ENCODE data around the gene AMOTL2. TPM values are rescaled to one million over a fixed set of nuclear protein-coding genes. Genes with fewer than 3 reads are reported as not detected.

AMOTL2 gene
- total RNA-seq, 1 donor from 2014 or later: 156 TPM

- no peak for DNase-seq (ENCODE audit: low spot score in 2 of 2)
- H3K36me3 ChIP-seq: no peaks in the 10 kb centered on the region
- H3K27ac ChIP-seq: no peak overlapping the region
- H3K9me3 ChIP-seq: no peaks in the 10 kb centered on the region
- H3K4me3 ChIP-seq: no peak overlapping the region
- peaks cover 0 to 10% of the 10 kb centered on the region in 2 donors for H3K4me1 ChIP-seq
- no peaks in the 10 kb centered on the region for H3K27me3 ChIP-seq
- intact Hi-C loops (cut with DNase I): loop anchor here (5.0 kb wide), 1 partner anchor 127 kb away; the partner anchor contains the start of gene RYK
- no peak for TF ChIP-seq CTCF (IDR thresholded peaks at IDR 0.05)
Observed at GRCh38 chr3:134378818-134379217, 4.6 kb upstream of the AMOTL2 start.

GRCh38 chr3:134378384-134378783 is 4.1 kb upstream of the AMOTL2 start:
- no peaks in the 10 kb centered on the region for H3K27me3 ChIP-seq
- intact Hi-C loops (cut with DNase I): loop anchor here (5.0 kb wide), 1 partner anchor 126 kb away; the partner anchor contains the start of gene RYK
- DNase-seq (ENCODE audit: low spot score in 2 of 2): peak in 1 of 2 donors; percentile 60
- H3K27ac ChIP-seq: no peak overlapping the region
- H3K4me3 ChIP-seq: no peak overlapping the region
- H3K4me1 ChIP-seq: peaks cover 0 to 10% of the 10 kb centered on the region in 2 donors
- TF ChIP-seq CTCF (IDR thresholded peaks at IDR 0.05): peak in 2 of 3 experiments; percentile 39 to 59
- H3K9me3 ChIP-seq: no peaks in the 10 kb centered on the region
- H3K36me3 ChIP-seq: no peaks in the 10 kb centered on the region

- peaks cover 0 to 10% of the 10 kb centered on the region in 2 donors for H3K4me1 ChIP-seq
- no peaks in the 10 kb centered on the region for H3K36me3 ChIP-seq
- no peak overlapping the region for H3K4me3 ChIP-seq
- no peaks in the 10 kb centered on the region for H3K9me3 ChIP-seq
- peak in 1 of 2 donors; percentile 45 for DNase-seq (ENCODE audit: low spot score in 2 of 2)
- H3K27ac ChIP-seq: no peak overlapping the region
- no peaks in the 10 kb centered on the region for H3K27me3 ChIP-seq
- TF ChIP-seq CTCF (IDR thresholded peaks at IDR 0.05): no peak
- intact Hi-C loops (cut with DNase I): loop anchor here (5.0 kb wide), 1 partner anchor 126 kb away; the partner anchor contains the start of gene RYK
Observed at GRCh38 chr3:134377896-134378295, 3.6 kb upstream of the AMOTL2 start.

GRCh38 chr3:134376786-134377426 is 2.7 kb upstream of the AMOTL2 start:
- DNase-seq (ENCODE audit: low spot score in 2 of 2): peak in 1 of 2 donors; percentile 61
- Histone ChIP-seq H3K9me3 (no peaks in the 10 kb centered on the region), H3K27me3 (no peaks in the 10 kb centered on the region), H3K4me1 (peaks cover 3 to 13% of the 10 kb centered on the region in 2 donors), H3K27ac (no peak overlapping the region), H3K4me3 (no peak overlapping the region), H3K36me3 (peaks cover 0 to 2% of the 10 kb centered on the region in 2 donors)
- no peak for TF ChIP-seq CTCF (IDR thresholded peaks at IDR 0.05)
- intact Hi-C loops (cut with DNase I): loop anchor here (5.0 kb wide), 1 partner anchor 125 kb away; the partner anchor contains the start of gene RYK

GRCh38 chr3:134376385-134376765 is 2.1 kb upstream of the AMOTL2 start:
- no peak overlapping the region for H3K27ac ChIP-seq
- H3K36me3 ChIP-seq: peaks cover 0 to 7% of the 10 kb centered on the region in 2 donors
- intact Hi-C loops (cut with DNase I): loop anchor here (5.0 kb wide), 1 partner anchor 124 kb away; the partner anchor contains the start of gene RYK
- H3K27me3 ChIP-seq: no peaks in the 10 kb centered on the region
- no peak for TF ChIP-seq CTCF (IDR thresholded peaks at IDR 0.05)
- H3K4me1 ChIP-seq: peaks cover 8 to 18% of the 10 kb centered on the region in 2 donors
- peak in 1 of 2 donors; percentile 50 for DNase-seq (ENCODE audit: low spot score in 2 of 2)
- no peak overlapping the region for H3K4me3 ChIP-seq
- no peaks in the 10 kb centered on the region for H3K9me3 ChIP-seq

Data from ascending aorta (tissue), 2 donors.